Measurements from ENCODE around the gene ZNF429.

DNA sequence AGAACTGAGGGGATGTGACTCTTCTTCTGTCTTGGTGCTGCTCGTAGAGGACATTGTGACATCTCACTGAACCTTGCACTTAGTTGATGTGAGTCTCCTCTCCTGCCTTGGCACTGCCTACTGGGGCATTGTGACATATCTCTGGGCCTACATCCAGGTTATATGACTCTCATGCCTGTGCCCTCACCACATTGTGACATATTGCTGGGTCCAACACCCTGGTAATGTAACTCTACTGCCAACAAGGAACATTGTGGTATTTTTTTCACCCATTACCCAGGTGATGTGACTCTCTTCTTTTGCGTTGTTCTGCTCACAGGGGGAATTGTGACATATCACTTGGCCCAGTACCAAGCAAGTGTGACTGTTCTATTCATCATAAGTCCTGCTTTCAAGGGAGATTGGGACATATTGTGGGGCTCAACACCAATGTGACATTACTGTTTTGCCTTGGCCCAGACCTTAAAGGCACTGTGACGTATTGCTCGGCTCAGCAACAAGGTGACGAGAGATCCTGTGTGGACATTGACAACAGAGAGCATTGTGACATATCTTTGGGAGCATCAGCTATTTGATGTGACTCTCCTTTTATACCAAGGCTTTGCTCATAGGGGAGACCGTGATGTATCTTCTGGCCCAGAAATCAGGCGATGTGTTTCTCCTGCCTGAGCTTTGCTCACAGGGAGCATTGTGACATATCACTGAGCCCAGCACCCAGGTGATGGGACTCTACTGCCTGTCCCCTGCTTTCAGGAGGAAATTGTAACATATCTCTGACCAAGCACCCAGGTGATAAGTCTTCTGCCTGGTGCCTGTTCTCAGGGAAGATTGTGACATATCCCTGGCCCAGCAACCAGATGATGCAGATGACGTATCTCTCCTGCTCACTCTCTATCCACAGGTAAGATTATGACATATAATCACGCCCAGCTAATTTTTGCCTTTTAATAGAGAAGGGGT is 12.2 kb upstream of the ZNF429 start:
- TF ChIP-seq POLR2AphosphoS5 (IDR thresholded peaks at IDR 0.05; ENCODE audit: low read depth) (no peak), CTCF (IDR thresholded peaks at IDR 0.05; ENCODE audit: insufficient read depth, low read length) (no peak)
